ENCODE data around the gene MESP2. TPM values are rescaled to one million over a fixed set of nuclear protein-coding genes. Genes with fewer than 3 reads are reported as not detected.

Gene MESP2
- total and polyA plus RNA-seq, 2 of the 8 experiments (the other 6 are each of a cell fraction or from before 2014, with no cell fraction given): 0.35 to 0.80 TPM

GRCh38 chr15:89728254-89728653 is 47.9 kb upstream of the MESP2 start:
- no peaks in the 10 kb centered on the region for H3K23me2 ChIP-seq (ENCODE audit: low read depth, low read length)
- H3K56ac ChIP-seq (replicated peaks; ENCODE audit: insufficient read length, low read depth, low read length): no peak overlapping the region
- no peak overlapping the region for H3K4ac ChIP-seq (replicated peaks; ENCODE audit: insufficient read length, low read depth, low read length)
- H2AFZ ChIP-seq (ENCODE audit: low read length): no peak overlapping the region
- no peak overlapping the region for H2AK5ac ChIP-seq (ENCODE audit: low read depth, low read length)
- FAIRE-seq (no peak), DNase-seq (ENCODE audit: low read depth in 1 of 2, low spot score in 2 of 2) (no peak)
- H3K14ac ChIP-seq (ENCODE audit: insufficient read length): no peak overlapping the region
- no peak overlapping the region for H2BK120ac ChIP-seq (replicated peaks; ENCODE audit: low read depth, low read length)
- H3K79me2 ChIP-seq (ENCODE audit: control insufficient read depth in 1 of 2, insufficient read depth in 2 of 2, low read length in 2 of 2): no peaks in the 10 kb centered on the region
- no peak overlapping the region for H2BK15ac ChIP-seq (ENCODE audit: low read length)
- no peak overlapping the region for H2BK12ac ChIP-seq (ENCODE audit: low read depth, low read length)
- H4K20me1 ChIP-seq (replicated peaks in 1 of 2; ENCODE audit: control insufficient read depth in 1 of 2, insufficient read depth in 2 of 2, low read length in 2 of 2): no peaks in the 10 kb centered on the region
- no peaks in the 10 kb centered on the region; a peak in 1 of 7 replicates for H3K27me3 ChIP-seq (replicated peaks in 1 of 4; ENCODE audit: control insufficient read depth in 3 of 4, extremely low read depth in 1 of 4, insufficient read depth in 3 of 4, low read length in 3 of 4)
- 91% methylated on average over 2 of the region's 2 CpGs; no CpG with 5 or more reads in 1 of the 2 experiments for WGBS, 2 experiments (ENCODE audit: extremely low coverage in 1 of 2, insufficient coverage in 1 of 2, insufficient read length in 1 of 2, insufficient replicate concordance in 2 of 2, low coverage in 1 of 2, low lambda C conversion rate in 2 of 2, missing lambda C conversion rate in 1 of 2)
- no peak overlapping the region for H3K23ac ChIP-seq (ENCODE audit: insufficient read length)
- ChIA-PET CTCF (ENCODE audit: partially characterized antibody) (interaction anchor here (0.6 to 4.3 kb wide), 8 partner anchors 9 to 257 kb away, joined by 3 to 30 read pairs (median 4); no protein-coding TSS in a partner anchor), POLR2A (ENCODE audit: partially characterized antibody) (no interaction called here)
- no peaks in the 10 kb centered on the region; a peak in 2 of 7 replicates for H3K4me1 ChIP-seq (replicated peaks in 1 of 4; ENCODE audit: control insufficient read depth in 3 of 4, insufficient read depth in 4 of 4, low read length in 3 of 4)
- no peak overlapping the region for H3K4me2 ChIP-seq (ENCODE audit: insufficient read depth in 1 of 2, low read depth in 2 of 2, low read length in 2 of 2)
- H3K4me3 ChIP-seq (ENCODE audit: extremely low read depth in 1 of 4, insufficient read depth in 2 of 4, low read depth in 3 of 4, low read length in 4 of 4): no peak overlapping the region
- H3K36me3 ChIP-seq (ENCODE audit: control insufficient read depth in 2 of 4, insufficient read depth in 4 of 4, low read length in 3 of 4): no peaks in the 10 kb centered on the region
- peaks cover 3 to 4% of the 10 kb centered on the region in 2 experiments; a peak in 2 of 4 replicates for H3K9me3 ChIP-seq (ENCODE audit: insufficient read depth in 2 of 2, low read depth in 1 of 2, low read length in 1 of 2)
- no peak overlapping the region for H2BK5ac ChIP-seq (ENCODE audit: low read depth, low read length)
- H4K8ac ChIP-seq (ENCODE audit: extremely low read depth, insufficient read depth, low read length): no peak overlapping the region
- H2BK20ac ChIP-seq (ENCODE audit: low read length): no peak overlapping the region
- H3K9ac ChIP-seq (replicated peaks in 1 of 4; ENCODE audit: extremely low read depth in 1 of 4, low read depth in 3 of 4, low read length in 3 of 4): no peak overlapping the region
- no peak overlapping the region for H3K18ac ChIP-seq (ENCODE audit: extremely low read depth, low read length)
- no peak overlapping the region for H4K91ac ChIP-seq (replicated peaks; ENCODE audit: insufficient read length, low read length)
- no peaks in the 10 kb centered on the region for H3K79me1 ChIP-seq (ENCODE audit: low read depth, low read length)
- no peak overlapping the region for H3K27ac ChIP-seq (ENCODE audit: low read depth, low read length)
- no peak overlapping the region for H4K5ac ChIP-seq (ENCODE audit: insufficient read length, low read depth, low read length)
- TF ChIP-seq CREB1 (IDR thresholded peaks at IDR 0.05) (no peak), CEBPB (IDR thresholded peaks at IDR 0.05; ENCODE audit: low read depth, low read length) (no peak), CTCF (IDR thresholded peaks at IDR 0.05; ENCODE audit: control extremely low read depth in 1 of 3, insufficient read depth in 1 of 3, low read depth in 1 of 3, low read length in 3 of 3) (no peak), SP4 (IDR thresholded peaks at IDR 0.05; ENCODE audit: low read length) (no peak), CHD2 (IDR thresholded peaks at IDR 0.05; ENCODE audit: low read length) (no peak), KDM5A (IDR thresholded peaks at IDR 0.05; ENCODE audit: low read length) (no peak), NANOG (IDR thresholded peaks at IDR 0.05; ENCODE audit: insufficient read depth, low read depth, low read length, poor library complexity, severe bottlenecking) (no peak)
